ENCODE measurements around the gene PI4KB.
"Not testable (repeated sequence)": the region's sequence is repeated elsewhere in the genome, so short reads cannot be mapped to it uniquely, and the experiment has no call there.

Gene PI4KB

GRCh38 chr1:151356696-151357095 lies 29.5 kb upstream of the PI4KB start:
- H3K27me3 Mint-ChIP-seq (ENCODE audit: low read depth) = no peaks in the 10 kb centered on the region
- H3K4me3 Mint-ChIP-seq = no peak overlapping the region
- no peak overlapping the region for H3K27ac Mint-ChIP-seq
- H3K4me1 Mint-ChIP-seq (ENCODE audit: low read depth) = no peaks in the 10 kb centered on the region
- H3K36me3 Mint-ChIP-seq (ENCODE audit: low read depth) = peaks cover 5% of the 10 kb centered on the region
- peaks cover 17% of the 10 kb centered on the region for H3K9me3 Mint-ChIP-seq

DNA sequence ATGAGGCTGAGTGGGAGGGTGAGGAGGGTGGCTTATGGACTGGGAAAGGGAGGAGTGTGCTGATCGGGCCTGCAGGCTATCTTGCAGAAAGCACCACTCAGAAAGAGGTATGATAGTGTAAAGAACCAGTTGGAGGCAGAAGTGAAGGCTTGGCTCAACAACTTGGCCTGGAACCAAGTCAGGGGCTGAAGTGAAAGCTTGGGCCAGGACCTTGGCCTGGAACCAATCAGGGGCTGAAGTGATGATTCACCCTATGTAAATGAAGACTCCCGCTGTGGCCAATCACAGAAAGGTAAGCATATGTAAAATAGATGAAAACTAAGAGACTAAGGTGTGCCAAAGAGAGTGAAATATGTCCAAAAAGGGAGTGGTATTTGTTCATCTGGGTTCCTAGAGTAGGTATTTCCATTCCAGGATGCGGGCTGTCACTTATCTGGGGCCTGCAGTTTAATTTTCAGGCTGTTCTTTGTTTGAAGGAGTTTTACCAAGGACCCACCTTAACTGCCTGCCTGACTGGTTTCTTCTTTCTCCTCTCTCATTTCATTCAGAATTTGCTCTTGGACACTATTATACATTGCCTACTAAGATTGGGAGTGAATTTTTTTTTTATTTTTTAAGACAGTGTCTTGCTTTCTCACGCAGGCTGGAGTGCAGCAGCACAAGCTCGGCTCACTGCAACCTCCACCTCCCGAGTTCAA lies 25.0 kb upstream of the PI4KB start:
- peaks cover 8% of the 10 kb centered on the region for H3K9me3 Mint-ChIP-seq
- no peak overlapping the region for H3K4me3 Mint-ChIP-seq
- no peaks in the 10 kb centered on the region for H3K27me3 Mint-ChIP-seq (ENCODE audit: low read depth)
- peaks cover 11% of the 10 kb centered on the region for H3K4me1 Mint-ChIP-seq (ENCODE audit: low read depth)
- H3K36me3 Mint-ChIP-seq (ENCODE audit: low read depth) = peaks cover 6% of the 10 kb centered on the region
- no peak overlapping the region for H3K27ac Mint-ChIP-seq

DNA sequence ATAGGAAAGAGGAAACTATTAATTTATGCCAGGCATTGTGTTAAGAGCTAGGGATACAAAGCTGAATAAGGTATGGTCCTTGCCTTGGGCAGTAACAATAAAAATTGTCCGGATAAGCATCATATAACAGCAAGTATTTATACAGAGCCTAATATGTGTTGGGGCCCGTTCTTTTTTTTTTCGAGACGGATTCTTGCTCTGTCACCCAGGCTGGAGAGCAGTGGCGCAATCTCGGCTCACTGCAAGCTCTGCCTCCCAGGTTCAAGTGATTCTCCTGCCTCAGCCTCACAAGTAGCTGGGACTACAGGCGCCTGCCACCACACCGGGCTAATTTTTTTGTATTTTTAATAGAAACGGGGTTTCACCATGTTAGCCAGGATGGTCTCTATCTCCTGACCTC lies 23.1 kb upstream of the PI4KB start:
- Mint-ChIP-seq H3K36me3 (ENCODE audit: low read depth) (peaks cover 18% of the 10 kb centered on the region), H3K4me1 (ENCODE audit: low read depth) (peaks cover 22% of the 10 kb centered on the region)
- H3K4me3 Mint-ChIP-seq; H3K27me3 Mint-ChIP-seq (ENCODE audit: low read depth); H3K27ac Mint-ChIP-seq; H3K9me3 Mint-ChIP-seq: not testable (repeated sequence)

DNA sequence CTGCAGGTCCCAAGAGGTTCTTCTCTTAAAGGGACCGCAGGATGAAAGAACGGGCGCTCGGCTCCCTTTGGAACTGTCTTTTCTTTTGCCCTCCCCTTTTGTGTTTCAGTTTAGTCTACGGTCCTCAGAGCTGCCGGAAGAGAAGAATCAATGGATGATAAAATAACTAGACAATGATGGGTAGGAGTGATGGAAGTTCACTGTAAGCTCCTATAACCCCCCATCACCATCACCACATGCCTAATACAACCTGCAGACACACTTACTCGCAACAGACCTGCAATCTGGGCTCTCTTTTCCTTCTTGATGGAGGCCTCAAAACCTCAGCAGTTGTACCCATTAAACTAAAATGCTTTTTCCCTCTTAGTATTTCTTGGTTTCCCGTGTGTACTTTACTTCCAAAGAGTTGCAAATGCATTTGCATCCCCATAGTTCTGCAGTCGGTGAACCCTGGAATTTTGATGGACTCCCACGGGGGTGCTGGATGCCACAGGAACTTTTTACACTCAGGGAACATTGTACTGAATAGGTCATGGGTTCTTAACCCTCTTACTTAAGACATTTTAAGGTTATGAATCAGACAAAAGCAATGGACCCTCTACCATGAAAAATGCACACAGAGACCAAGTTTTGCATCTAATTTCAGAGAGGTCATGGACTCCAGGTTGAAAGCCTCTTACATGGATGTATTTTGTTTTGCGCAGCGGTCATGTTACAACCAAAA lies 20.5 kb upstream of the PI4KB start:
- Mint-ChIP-seq H3K9me3 (peaks cover 8% of the 10 kb centered on the region), H3K4me3 (peak overlapping the region; percentile 93), H3K36me3 (ENCODE audit: low read depth) (peaks cover 33% of the 10 kb centered on the region), H3K27me3 (ENCODE audit: low read depth) (no peaks in the 10 kb centered on the region), H3K27ac (peak overlapping the region; percentile 98), H3K4me1 (ENCODE audit: low read depth) (peaks cover 29% of the 10 kb centered on the region)

- peaks cover 3% of the 10 kb centered on the region for H3K9me3 Mint-ChIP-seq
- H3K27ac Mint-ChIP-seq = peak within 1 kb of the TSS; percentile 98
- H3K4me1 Mint-ChIP-seq (ENCODE audit: low read depth) = peaks cover 31% of the 10 kb centered on the region
- H3K36me3 Mint-ChIP-seq (ENCODE audit: low read depth) = peaks cover 33% of the 10 kb centered on the region
- H3K4me3 Mint-ChIP-seq = peak within 1 kb of the TSS; percentile 93
- no peaks in the 10 kb centered on the region for H3K27me3 Mint-ChIP-seq (ENCODE audit: low read depth)
Measured at GRCh38 chr1:151346769-151347522, 19.7 kb upstream of the PI4KB start, which contains the start of gene RFX5. RFX5 (minus strand) TSS chr1:151347252; CDS start chr1:151346320, 932 bp downstream.

GRCh38 chr1:151346082-151346768 lies 19.0 kb upstream of the PI4KB start:
- H3K9me3 Mint-ChIP-seq = no peaks in the 10 kb centered on the region
- peak overlapping the region; percentile 98 for H3K27ac Mint-ChIP-seq
- H3K4me3 Mint-ChIP-seq = peak overlapping the region; percentile 93
- H3K36me3 Mint-ChIP-seq (ENCODE audit: low read depth) = peaks cover 32% of the 10 kb centered on the region
- no peaks in the 10 kb centered on the region for H3K27me3 Mint-ChIP-seq (ENCODE audit: low read depth)
- H3K4me1 Mint-ChIP-seq (ENCODE audit: low read depth) = peaks cover 31% of the 10 kb centered on the region

GRCh38 chr1:151344291-151344690 lies 17.1 kb upstream of the PI4KB start:
- Mint-ChIP-seq H3K4me3 (no peak overlapping the region), H3K27ac (peak overlapping the region; percentile 13), H3K27me3 (ENCODE audit: low read depth) (no peaks in the 10 kb centered on the region), H3K9me3 (no peaks in the 10 kb centered on the region), H3K36me3 (ENCODE audit: low read depth) (peaks cover 33% of the 10 kb centered on the region), H3K4me1 (ENCODE audit: low read depth) (peaks cover 36% of the 10 kb centered on the region)

DNA sequence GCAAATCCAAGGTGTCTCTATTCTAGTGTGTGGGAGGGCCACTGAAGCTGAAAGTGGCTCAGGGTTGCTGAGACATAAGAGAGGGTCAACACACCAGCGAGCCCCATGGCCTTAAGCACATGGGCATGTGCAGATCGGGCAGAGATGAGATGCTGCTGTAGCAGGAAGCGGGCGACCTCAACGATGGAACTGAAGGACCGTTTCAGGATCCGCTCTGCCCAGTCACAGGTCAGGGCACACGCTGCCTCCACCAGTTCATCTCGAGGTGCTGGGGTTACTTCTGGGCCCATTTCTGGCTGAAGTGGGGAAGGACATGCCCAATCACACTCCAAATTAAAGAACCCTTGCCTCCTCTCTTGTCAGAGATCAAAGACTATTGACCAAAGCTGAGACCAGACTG lies 16.4 kb upstream of the PI4KB start:
- H3K27me3 Mint-ChIP-seq (ENCODE audit: low read depth) = no peaks in the 10 kb centered on the region
- H3K27ac Mint-ChIP-seq = peak overlapping the region; percentile 21
- no peak overlapping the region for H3K4me3 Mint-ChIP-seq
- peaks cover 35% of the 10 kb centered on the region for H3K36me3 Mint-ChIP-seq (ENCODE audit: low read depth)
- H3K9me3 Mint-ChIP-seq = no peaks in the 10 kb centered on the region
- peaks cover 36% of the 10 kb centered on the region for H3K4me1 Mint-ChIP-seq (ENCODE audit: low read depth)

DNA sequence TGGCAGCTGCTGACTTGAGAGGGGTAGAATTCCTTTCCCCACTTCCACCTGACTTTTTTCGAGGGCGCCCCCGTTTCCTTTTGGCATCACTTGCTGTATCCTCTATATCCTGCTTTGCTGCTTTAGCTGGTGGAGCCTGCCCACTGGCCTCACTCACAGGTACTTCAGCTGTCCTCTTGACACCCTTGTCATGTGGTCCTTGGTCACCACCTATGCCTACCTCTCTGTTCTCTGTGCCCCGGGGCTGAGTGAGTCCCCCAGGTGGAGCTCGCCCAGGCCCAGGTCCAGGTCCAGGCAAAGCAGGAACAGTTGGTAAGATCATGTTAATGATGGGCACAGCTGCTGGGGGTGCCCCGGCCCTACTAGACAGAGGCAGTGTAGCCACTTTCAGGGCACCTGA lies 15.4 kb upstream of the PI4KB start:
- no peaks in the 10 kb centered on the region for H3K9me3 Mint-ChIP-seq
- H3K36me3 Mint-ChIP-seq (ENCODE audit: low read depth) = peaks cover 35% of the 10 kb centered on the region
- H3K4me1 Mint-ChIP-seq (ENCODE audit: low read depth) = peaks cover 29% of the 10 kb centered on the region
- H3K27me3 Mint-ChIP-seq (ENCODE audit: low read depth) = no peaks in the 10 kb centered on the region
- H3K4me3 Mint-ChIP-seq = no peak overlapping the region
- no peak overlapping the region for H3K27ac Mint-ChIP-seq

- Mint-ChIP-seq H3K27ac (no peak overlapping the region), H3K4me3 (no peak overlapping the region), H3K36me3 (ENCODE audit: low read depth) (peaks cover 33% of the 10 kb centered on the region), H3K9me3 (no peaks in the 10 kb centered on the region), H3K27me3 (ENCODE audit: low read depth) (no peaks in the 10 kb centered on the region), H3K4me1 (ENCODE audit: low read depth) (peaks cover 25% of the 10 kb centered on the region)
Measured at GRCh38 chr1:151342021-151342420, 14.8 kb upstream of the PI4KB start.

DNA sequence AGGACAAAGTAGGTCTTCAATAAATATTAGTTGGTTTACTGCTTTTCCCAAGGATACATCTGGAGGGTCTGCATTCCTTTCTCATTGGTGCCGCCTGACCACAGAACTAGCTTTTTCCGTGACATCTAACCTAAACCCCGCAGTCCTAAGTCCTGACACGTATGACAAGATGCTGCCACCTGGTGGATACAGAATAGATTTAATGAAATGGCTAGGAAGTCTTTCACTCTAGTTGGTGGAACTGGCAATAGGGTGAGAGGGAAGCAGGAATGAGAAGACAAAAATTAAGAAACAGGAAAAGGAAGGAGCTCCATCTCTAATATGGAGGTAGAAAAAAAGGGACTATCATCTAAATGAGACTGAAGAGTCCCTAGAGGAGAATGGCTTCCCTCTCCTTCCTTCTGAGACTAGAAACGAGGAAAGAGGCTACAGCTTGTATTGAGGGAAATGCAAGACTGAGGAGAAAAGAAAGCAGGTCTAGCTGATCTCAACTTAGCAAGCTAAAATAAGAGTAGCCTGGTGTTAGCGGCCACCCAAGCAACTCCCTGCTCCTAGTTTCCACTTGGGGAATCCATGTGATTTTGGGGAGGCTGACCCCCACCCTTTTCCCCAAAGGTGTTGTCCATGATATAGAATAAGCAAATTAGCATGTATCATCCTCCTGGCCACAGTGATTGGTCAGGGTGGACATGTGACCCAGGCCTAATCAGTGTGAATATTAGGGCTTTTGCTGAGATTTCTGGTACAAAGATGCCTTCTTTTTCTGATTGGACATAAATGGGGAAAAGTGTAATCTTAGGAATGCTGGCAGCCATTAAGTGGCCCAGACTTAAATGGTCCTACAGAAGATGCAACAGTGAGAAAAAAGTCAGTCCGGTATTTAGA lies 13.9 kb upstream of the PI4KB start:
- H3K27ac Mint-ChIP-seq = peak overlapping the region; percentile 39
- no peak overlapping the region for H3K4me3 Mint-ChIP-seq
- no peaks in the 10 kb centered on the region for H3K9me3 Mint-ChIP-seq
- H3K27me3 Mint-ChIP-seq (ENCODE audit: low read depth) = no peaks in the 10 kb centered on the region
- peaks cover 26% of the 10 kb centered on the region for H3K36me3 Mint-ChIP-seq (ENCODE audit: low read depth)
- H3K4me1 Mint-ChIP-seq (ENCODE audit: low read depth) = peaks cover 19% of the 10 kb centered on the region

DNA sequence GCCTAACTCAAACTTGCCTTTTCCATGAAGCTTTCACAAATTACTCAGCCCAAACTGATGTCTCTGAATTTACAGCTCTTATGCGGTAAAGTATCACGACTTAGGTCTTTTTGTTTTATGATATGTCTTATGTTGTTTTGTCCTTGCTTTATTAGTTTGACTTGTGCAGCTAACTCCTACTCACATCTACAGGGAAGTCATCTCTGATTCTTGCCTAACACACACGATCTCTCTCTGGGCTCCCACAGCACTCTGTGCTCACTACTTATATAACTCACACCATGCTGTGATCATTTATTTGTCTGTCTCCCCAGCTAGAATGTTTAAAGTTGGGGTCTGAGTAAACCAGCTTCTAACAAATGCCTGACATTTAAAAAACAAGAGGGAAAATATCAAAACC lies 9.3 kb upstream of the PI4KB start:
- Mint-ChIP-seq H3K4me3 (no peak overlapping the region), H3K36me3 (ENCODE audit: low read depth) (peaks cover 5% of the 10 kb centered on the region), H3K27me3 (ENCODE audit: low read depth) (no peaks in the 10 kb centered on the region), H3K9me3 (no peaks in the 10 kb centered on the region), H3K27ac (no peak overlapping the region), H3K4me1 (ENCODE audit: low read depth) (peaks cover 5% of the 10 kb centered on the region)

- Mint-ChIP-seq H3K4me3 (no peak overlapping the region), H3K9me3 (no peaks in the 10 kb centered on the region), H3K27ac (no peak overlapping the region), H3K27me3 (ENCODE audit: low read depth) (no peaks in the 10 kb centered on the region), H3K4me1 (ENCODE audit: low read depth) (no peaks in the 10 kb centered on the region), H3K36me3 (ENCODE audit: low read depth) (peaks cover 3% of the 10 kb centered on the region)
Measured at GRCh38 chr1:151334822-151335221, 7.6 kb upstream of the PI4KB start.
